ENCODE results near the gene FGFBP3.

The FGFBP3 gene

GRCh38 chr10:91875779-91876178, 33.5 kb downstream of the FGFBP3 start:
- FAIRE-seq (no peak), DNase-seq (ENCODE audit: insufficient read length, low spot score) (peak; percentile 36)
- no peak for TF ChIP-seq CTCF (IDR thresholded peaks at IDR 0.05; ENCODE audit: insufficient read depth, missing control alignments)

GRCh38 chr10:91875156-91875555, 34.1 kb downstream of the FGFBP3 start:
- DNase-seq (ENCODE audit: insufficient read length, low spot score) (no peak), FAIRE-seq (no peak)
- TF ChIP-seq CTCF (IDR thresholded peaks at IDR 0.05; ENCODE audit: insufficient read depth, missing control alignments) = no peak

- no peak for TF ChIP-seq CTCF (IDR thresholded peaks at IDR 0.05; ENCODE audit: insufficient read depth, missing control alignments)
- FAIRE-seq (no peak), DNase-seq (ENCODE audit: insufficient read length, low spot score) (no peak)
Observed at GRCh38 chr10:91865562-91866081, 43.7 kb downstream of the FGFBP3 start.

- FAIRE-seq = no peak
- no peak for DNase-seq (ENCODE audit: insufficient read length, low spot score)
- TF ChIP-seq CTCF (IDR thresholded peaks at IDR 0.05; ENCODE audit: insufficient read depth, missing control alignments) = no peak
Observed at GRCh38 chr10:91864744-91865143, 44.5 kb downstream of the FGFBP3 start.

- no peak for TF ChIP-seq CTCF (IDR thresholded peaks at IDR 0.05; ENCODE audit: insufficient read depth, missing control alignments)
- FAIRE-seq = no peak
- DNase-seq (ENCODE audit: insufficient read length, low spot score) = no peak
Observed at GRCh38 chr10:91864099-91864498, 45.2 kb downstream of the FGFBP3 start.

GRCh38 chr10:91860885-91861284, 48.4 kb downstream of the FGFBP3 start:
- FAIRE-seq (no peak), DNase-seq (ENCODE audit: insufficient read length, low spot score) (no peak)
- no peak for TF ChIP-seq CTCF (IDR thresholded peaks at IDR 0.05; ENCODE audit: insufficient read depth, missing control alignments)

GRCh38 chr10:91856637-91857036, 52.6 kb downstream of the FGFBP3 start:
- DNase-seq (ENCODE audit: insufficient read length, low spot score) = no peak
- peak; percentile 6 for FAIRE-seq
- TF ChIP-seq CTCF (IDR thresholded peaks at IDR 0.05; ENCODE audit: insufficient read depth, missing control alignments) = peak; percentile 59
